Activated naive CD4-positive, alpha-beta T cell treated with anti-CD3 and anti-CD28 coated beads, Interleukin-2, amount 50 U/mL, for 72 hours (primary cell): ENCODE data around the gene ARHGEF16. TPM values are rescaled to one million over a fixed set of nuclear protein-coding genes. Genes with fewer than 3 reads are reported as not detected.

Experiments
- ATAC-seq, 2 donors: fragments of 150-1000 bp; cut with Tn5 transposase; 2 replicates each; pipeline ENCODE4 v1.10.0; 2021; ENCODE audit warnings: mild to moderate bottlenecking in 2 of 2, moderate library complexity in 2 of 2
- DNase-seq, 2 donors: peaks; one replicate each; pipeline ENCODE4 v3.0.0; 2021 to 2022; ENCODE audit warnings: low spot score in 2 of 2
- H3K27ac Mint-ChIP-seq, 2 donors: one replicate each; pipeline ENCODE4 v1.8.0; 2022; ENCODE audit warnings: mild to moderate bottlenecking in 2 of 2, mixed read lengths in 2 of 2
- H3K36me3 Mint-ChIP-seq, 2 donors: one replicate each; pipeline ENCODE4 v1.8.0; 2022; ENCODE audit warnings: mixed read lengths in 2 of 2
- H3K9me3 Mint-ChIP-seq, 2 donors: one replicate each; pipeline ENCODE4 v1.8.0; 2022; ENCODE audit warnings: mixed read lengths in 2 of 2
- total RNA-seq, 2 donors: library from RNA; stranded (reverse); gene quantifications; one replicate each; pipeline ENCODE4 v1.2.3, GENCODE V29; 2022

The ARHGEF16 gene
- total RNA-seq, 2 donors from 2014 or later: 0.46 TPM; not detected in 1

DNA sequence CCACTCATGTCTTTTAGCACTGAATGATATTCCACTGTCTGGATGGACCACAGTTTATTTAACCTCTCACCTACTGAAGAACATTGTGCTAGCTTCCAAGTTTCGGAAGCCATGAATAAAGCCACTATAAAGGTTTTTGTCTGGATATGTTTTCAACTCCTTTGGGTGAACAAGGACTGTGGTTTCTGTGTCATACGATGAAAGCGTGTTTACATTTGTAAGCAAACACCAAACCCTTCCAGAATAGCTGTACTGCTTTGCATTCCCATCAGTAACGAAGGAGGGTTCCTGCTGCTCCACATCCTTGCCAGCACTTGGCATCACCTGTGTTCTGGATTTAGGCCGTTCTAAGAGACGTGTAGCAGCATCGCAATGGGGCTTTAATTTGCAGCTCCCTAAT, 10.7 kb upstream of the ARHGEF16 start:
- ATAC-seq (no peak), DNase-seq (no peak)
- H3K9me3 Mint-ChIP-seq: peaks cover 5 to 6% of the 10 kb centered on the region in 2 donors
- no peaks in the 10 kb centered on the region for H3K36me3 Mint-ChIP-seq
- H3K27ac Mint-ChIP-seq: no peak overlapping the region

DNA sequence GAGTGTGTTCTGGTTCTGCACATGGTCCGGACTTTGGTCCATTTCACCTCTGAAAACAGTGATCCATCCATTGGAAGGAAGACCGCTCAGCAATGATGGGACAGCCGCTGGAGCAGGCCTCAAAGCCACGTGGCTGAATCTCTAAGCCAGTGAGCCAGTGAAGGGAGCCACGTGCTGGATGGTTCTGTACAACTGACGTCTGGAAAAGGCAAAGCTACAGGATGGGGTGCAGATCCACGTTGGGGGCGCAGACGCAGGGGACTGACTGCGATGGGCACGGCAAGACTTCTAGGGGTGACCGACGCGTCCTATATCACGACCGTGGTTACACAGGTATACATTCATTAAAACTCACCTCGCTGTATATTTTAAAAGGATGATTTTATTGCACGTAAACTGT, 10.2 kb upstream of the ARHGEF16 start:
- Mint-ChIP-seq H3K27ac (no peak overlapping the region), H3K36me3 (no peaks in the 10 kb centered on the region), H3K9me3 (peaks cover 5 to 6% of the 10 kb centered on the region in 2 donors)
- DNase-seq: no peak
- no peak for ATAC-seq

DNA sequence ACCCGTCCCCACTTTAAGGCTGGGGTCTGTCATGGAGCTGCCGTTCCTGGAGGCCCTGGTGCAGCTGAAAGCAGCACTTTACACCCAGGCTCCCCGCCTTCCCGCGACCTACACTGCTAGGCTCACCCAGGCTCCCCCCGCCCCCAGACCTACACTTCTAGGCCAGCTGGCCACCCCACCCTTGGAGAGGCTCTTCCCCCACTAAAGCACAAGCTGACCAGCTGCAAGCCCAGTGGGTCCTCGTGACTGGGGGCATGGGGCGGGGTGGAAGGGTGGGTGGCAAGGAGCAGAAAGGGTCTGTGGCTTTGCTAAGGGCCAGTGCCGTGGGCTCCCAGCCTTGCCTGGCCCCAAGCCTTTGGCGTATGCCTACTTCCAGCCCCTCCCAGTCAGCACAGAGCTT, 9.7 kb upstream of the ARHGEF16 start:
- DNase-seq: no peak
- Mint-ChIP-seq H3K27ac (no peak overlapping the region), H3K36me3 (no peaks in the 10 kb centered on the region), H3K9me3 (peaks cover 5 to 6% of the 10 kb centered on the region in 2 donors)
- no peak for ATAC-seq

GRCh38 chr1:3450202-3450863, 4.1 kb upstream of the ARHGEF16 start:
- DNase-seq (no peak), ATAC-seq (no peak)
- peaks cover 5 to 6% of the 10 kb centered on the region in 2 donors for H3K9me3 Mint-ChIP-seq
- H3K27ac Mint-ChIP-seq: no peak overlapping the region
- no peaks in the 10 kb centered on the region for H3K36me3 Mint-ChIP-seq

GRCh38 chr1:3450983-3451382, 3.5 kb upstream of the ARHGEF16 start:
- no peaks in the 10 kb centered on the region for H3K36me3 Mint-ChIP-seq
- peaks cover 5 to 6% of the 10 kb centered on the region in 2 donors for H3K9me3 Mint-ChIP-seq
- ATAC-seq (no peak), DNase-seq (no peak)
- no peak overlapping the region for H3K27ac Mint-ChIP-seq

- no peak for DNase-seq
Observed at GRCh38 chr1:3451994-3452865, 2.2 kb upstream of the ARHGEF16 start.

DNA sequence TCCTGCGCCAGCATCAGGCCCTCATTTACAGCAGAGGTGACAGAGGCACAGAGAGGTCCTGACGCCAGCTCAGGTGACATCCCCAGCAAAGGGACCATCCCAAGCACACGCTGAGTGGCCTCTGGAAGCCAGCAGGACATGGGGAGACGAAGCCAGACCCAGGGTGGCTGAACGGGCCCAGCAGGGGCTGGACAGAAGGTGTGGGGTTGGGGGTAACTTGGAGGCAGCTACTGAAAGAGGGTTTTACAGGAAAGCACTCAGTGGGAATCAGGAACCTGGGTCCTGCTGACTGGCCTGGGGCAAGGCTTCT, 1.6 kb upstream of the ARHGEF16 start:
- H3K9me3 Mint-ChIP-seq: peaks cover 3 to 4% of the 10 kb centered on the region in 2 donors
- no peak for ATAC-seq
- no peak for DNase-seq
- H3K36me3 Mint-ChIP-seq: no peaks in the 10 kb centered on the region
- H3K27ac Mint-ChIP-seq: no peak overlapping the region

More at GRCh38 chr1:3451994-3452865, 2.2 kb upstream of the ARHGEF16 start:
- H3K27ac Mint-ChIP-seq: no peak overlapping the region
- no peak for ATAC-seq
- H3K9me3 Mint-ChIP-seq: peaks cover 5 to 6% of the 10 kb centered on the region in 2 donors
- no peaks in the 10 kb centered on the region for H3K36me3 Mint-ChIP-seq

DNA sequence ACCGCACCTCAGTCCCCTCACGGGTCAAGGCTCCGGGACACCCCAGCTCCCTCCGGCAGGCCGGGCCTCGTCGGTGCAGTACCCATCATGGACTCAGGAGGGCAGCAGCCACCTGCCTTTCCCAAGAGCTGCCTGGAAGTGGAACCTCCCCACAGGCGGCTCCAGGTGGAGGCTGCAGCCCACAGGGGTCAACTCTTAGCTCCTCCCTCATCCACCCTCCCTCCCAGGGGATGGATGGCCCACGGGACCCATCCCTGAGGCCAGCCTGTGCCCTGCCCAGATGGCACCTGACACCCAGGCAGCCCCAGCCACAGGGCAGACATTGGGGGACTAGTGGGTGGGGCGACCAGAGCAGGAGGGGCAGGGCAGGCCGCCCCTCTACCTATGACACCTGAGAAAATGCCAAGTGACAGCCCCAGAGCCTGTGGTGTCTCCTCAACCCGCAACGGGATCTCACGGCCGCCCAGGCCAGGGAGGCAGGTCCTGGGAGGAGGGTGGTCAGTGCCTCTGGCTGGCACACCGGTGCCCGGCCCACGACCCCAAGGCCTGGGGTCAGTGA, 1.2 kb upstream of the ARHGEF16 start:
- H3K27ac Mint-ChIP-seq: no peak overlapping the region
- H3K36me3 Mint-ChIP-seq: no peaks in the 10 kb centered on the region
- ATAC-seq (peak; percentile 77 to 84), DNase-seq (peak; percentile 75 to 87)
- H3K9me3 Mint-ChIP-seq: no peaks in the 10 kb centered on the region

GRCh38 chr1:3454811-3455618, 550 bp downstream of the ARHGEF16 start:
- DNase-seq: no peak
- no peak overlapping the region for H3K27ac Mint-ChIP-seq
- no peaks in the 10 kb centered on the region for H3K36me3 Mint-ChIP-seq
- ATAC-seq: no peak
- no peaks in the 10 kb centered on the region for H3K9me3 Mint-ChIP-seq

DNA sequence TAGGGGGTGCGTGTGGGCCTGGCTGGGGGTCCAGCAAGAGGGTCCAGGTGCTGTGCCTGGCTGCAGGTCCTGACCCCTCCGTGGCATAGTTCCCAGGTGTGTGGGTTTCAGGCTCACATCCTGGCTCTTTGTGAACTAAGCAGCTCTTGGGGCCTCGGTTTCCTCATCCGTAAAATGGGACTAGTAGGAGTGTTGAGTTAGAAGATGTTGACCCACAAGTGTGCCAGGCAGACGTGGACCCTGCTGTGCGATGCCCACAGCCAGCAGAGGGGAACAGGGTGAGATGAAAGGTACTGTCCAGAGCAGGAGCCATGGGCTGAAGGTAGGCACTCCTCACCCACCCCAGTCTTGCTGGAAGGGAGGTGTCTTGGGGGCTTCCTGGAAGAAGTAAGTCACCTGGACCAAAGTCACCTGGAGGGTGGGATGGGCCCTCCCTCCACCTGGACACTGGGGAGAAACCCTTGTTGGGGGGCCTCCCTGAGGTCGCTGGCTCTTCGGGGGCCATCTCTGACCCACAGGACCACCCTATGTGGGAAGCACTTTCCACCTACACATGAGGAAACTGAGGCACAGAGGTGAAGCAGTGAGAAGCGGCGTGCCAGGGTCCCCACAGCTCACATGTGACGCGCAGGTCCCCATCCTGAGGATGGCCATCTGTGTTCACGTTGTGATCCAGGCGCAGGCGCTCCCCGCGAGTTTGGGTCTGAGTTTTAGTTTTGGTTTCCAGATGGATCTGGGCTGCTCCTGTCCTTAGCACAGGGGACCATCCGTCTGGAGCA, 1.4 kb downstream of the ARHGEF16 start:
- no peak for DNase-seq
- no peaks in the 10 kb centered on the region for H3K9me3 Mint-ChIP-seq
- no peak for ATAC-seq
- H3K36me3 Mint-ChIP-seq: no peaks in the 10 kb centered on the region
- no peak overlapping the region for H3K27ac Mint-ChIP-seq

- Mint-ChIP-seq H3K9me3 (no peaks in the 10 kb centered on the region), H3K36me3 (no peaks in the 10 kb centered on the region), H3K27ac (no peak overlapping the region)
- ATAC-seq (no peak), DNase-seq (no peak)
Observed at GRCh38 chr1:3456449-3456963, 2.0 kb downstream of the ARHGEF16 start.

DNA sequence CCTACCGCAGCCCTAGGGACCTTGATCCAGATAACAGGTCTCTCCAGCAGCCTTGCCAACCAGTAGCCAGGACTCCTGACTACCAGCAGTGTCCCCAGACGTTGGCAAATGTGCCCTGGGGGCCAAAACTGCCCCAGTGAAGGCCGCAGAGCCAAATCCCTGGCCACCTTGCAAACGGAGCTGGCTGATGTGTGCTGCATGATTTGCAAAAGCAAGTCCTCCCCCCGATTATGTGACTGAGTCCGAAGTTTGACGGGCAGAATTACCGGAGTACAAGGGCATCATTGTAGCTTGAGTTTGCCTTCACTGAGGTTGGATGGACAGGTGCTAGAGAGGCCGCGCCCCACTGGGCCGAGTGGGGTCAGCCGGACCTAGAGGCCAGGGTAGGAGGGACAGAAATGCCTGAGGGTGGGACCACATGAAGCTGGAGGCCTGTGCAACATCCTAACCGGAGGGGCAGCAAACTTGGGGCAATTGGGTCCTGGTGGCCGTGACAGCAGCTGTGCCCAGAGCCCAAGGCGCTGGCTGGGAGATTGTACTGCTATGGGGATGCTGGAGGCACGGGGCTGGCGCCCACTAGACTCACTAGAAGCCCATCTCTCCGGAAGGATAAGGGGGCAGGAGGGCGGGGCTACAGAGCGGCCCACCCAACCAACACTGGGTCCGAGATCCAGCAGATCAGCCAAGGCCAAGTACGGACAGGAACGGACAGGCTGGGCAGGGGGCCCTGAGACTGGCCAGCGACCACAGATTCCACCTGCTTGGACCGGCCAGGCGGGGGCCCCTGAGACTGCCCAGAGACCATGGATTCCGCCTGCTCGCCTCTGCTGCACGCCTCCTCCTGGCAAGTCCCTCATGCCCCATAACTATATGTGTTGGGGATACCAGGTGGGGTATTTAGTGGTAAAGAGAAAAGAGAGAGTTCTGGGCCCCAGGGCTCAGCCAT, 2.8 kb downstream of the ARHGEF16 start:
- Mint-ChIP-seq H3K36me3 (no peaks in the 10 kb centered on the region), H3K9me3 (no peaks in the 10 kb centered on the region), H3K27ac (no peak overlapping the region)
- ATAC-seq: no peak
- DNase-seq: no peak

- no peak for DNase-seq
Observed at GRCh38 chr1:3457910-3458883, 3.7 kb downstream of the ARHGEF16 start.

More at GRCh38 chr1:3457910-3458883, 3.7 kb downstream of the ARHGEF16 start:
- H3K9me3 Mint-ChIP-seq: no peaks in the 10 kb centered on the region
- no peaks in the 10 kb centered on the region for H3K36me3 Mint-ChIP-seq
- ATAC-seq: no peak
- no peak overlapping the region for H3K27ac Mint-ChIP-seq
